Gastroesophageal sphincter (tissue), 4 donors: ENCODE data around the gene SCGB3A1. TPM values are rescaled to one million over a fixed set of nuclear protein-coding genes. Genes with fewer than 3 reads are reported as not detected.

Experiments
- ATAC-seq: fragments of 150-250 bp; one replicate; pipeline ENCODE4 v1.9.1; 2016; ENCODE audit warnings: mild to moderate bottlenecking, moderate library complexity
- H3K27ac ChIP-seq, 4 donors: fragments of 200-600 bp; sonication (generic) in 3 of 4; 1 replicate in 3 of 4; 2 replicates in 1 of 4; pipeline ENCODE4 v1.5.1; 2016 to 2019
- H3K27me3 ChIP-seq: fragments of 200-600 bp; sonication (generic); one replicate; pipeline ENCODE4 v1.5.1; 2019
- H3K36me3 ChIP-seq, 2 donors: fragments of 200-600 bp; sonication (generic); one replicate each; pipeline ENCODE4 v1.5.1; 2019; ENCODE audit warnings: control low read depth in 1 of 2
- H3K4me1 ChIP-seq, 3 donors: fragments of 200-600 bp; sonication (generic); 1 replicate in 2 of 3; 2 replicates in 1 of 3; pipeline ENCODE4 v1.5.1; 2016 to 2019; ENCODE audit warnings: control low read depth in 2 of 3
- H3K4me3 ChIP-seq, 2 donors: fragments of 200-600 bp; sonication (generic); one replicate each; pipeline ENCODE4 v1.5.1; 2019; ENCODE audit warnings: mild to moderate bottlenecking in 1 of 2, moderate library complexity in 1 of 2
- H3K9me3 ChIP-seq, 3 donors: fragments of 200-600 bp; sonication (generic); one replicate each; pipeline ENCODE4 v1.5.1; 2017 to 2019; ENCODE audit warnings: control low read depth in 2 of 3
- EP300 ChIP-seq: sonication (generic); formaldehyde crosslinking; IDR thresholded peaks from one replicate; pipeline ENCODE4 v1.6.1; 2017; ENCODE audit warnings: antibody characterized with exemption, mild to moderate bottlenecking
- POLR2A ChIP-seq, 2 donors: fragments of 450-650 bp; IDR thresholded peaks; one replicate each; pipeline ENCODE4 v1.6.1; 2017; ENCODE audit warnings: antibody characterized with exemption in 2 of 2, mild to moderate bottlenecking in 2 of 2, moderate library complexity in 1 of 2
- POLR2AphosphoS5 ChIP-seq: sonication (generic); formaldehyde crosslinking; IDR thresholded peaks from one replicate; pipeline ENCODE4 v1.6.1; 2017; ENCODE audit warnings: antibody characterized with exemption
- WGBS, 2 donors: methylation state at CpG; one replicate each; pipeline ENCODE4 v1.1.5; 2018; ENCODE audit warnings: low coverage in 1 of 2; 5-methylcytosine and 5-hydroxymethylcytosine counted together
- total RNA-seq, 4 donors: library from RNA; depleted of rRNA; stranded (reverse); fragments of >200 nt; gene quantifications; one replicate each; pipeline ENCODE4 v1.1.0, GENCODE V29; 2016
- TF ChIP-seq, protein P1 (sequence below), 4 experiments: fragments of 200-600 bp in 2 of 4; fragments of 450-650 bp in 2 of 4; sonication (generic) in 1 of 4; IDR thresholded peaks; one replicate each; pipeline ENCODE4 v1.5.1; 2017 to 2019; ENCODE audit warnings: antibody characterized with exemption in 4 of 4, mild to moderate bottlenecking in 2 of 4, moderate library complexity in 2 of 4

Gene SCGB3A1
- total RNA-seq, 4 donors from 2014 or later: 78.4 TPM; not detected in 3

DNA sequence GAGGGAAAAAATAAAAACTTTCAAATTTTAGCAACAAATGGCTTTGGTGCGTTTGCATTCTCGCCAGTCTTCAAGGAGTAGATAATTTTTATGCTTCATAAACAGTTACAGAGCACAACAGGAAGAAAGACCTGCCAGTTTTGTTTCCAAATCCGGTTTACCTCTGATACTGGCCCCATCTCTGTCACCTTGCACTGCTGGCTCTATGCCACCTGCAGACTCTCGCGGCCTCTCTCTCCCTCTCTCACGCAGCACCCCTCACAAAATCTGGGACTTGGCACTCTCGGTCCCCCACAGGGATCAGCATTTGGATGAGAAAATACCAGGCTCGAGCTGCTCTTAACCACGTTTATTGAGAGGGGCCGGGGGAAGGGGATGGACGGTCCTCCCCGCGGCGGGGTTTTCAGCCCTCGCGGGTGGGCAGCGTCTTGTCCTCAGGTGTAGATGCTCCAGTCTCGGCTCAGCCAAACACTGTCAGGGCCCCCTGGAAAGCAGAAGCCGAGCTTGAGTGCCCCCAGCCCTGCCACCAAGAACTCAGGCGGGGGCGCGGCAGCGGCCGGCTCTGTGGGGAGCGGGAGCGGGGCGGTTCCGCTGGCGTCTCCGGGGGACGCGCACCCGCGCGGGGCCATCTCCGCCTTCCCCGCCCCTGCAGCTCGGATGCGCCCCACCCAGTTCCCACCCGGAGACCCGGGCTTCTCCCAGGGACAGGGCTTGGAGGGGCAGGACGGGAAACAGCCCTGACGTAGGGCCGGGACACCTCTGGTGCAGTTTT, 1.3 kb downstream of the SCGB3A1 start:
- WGBS, 2 donors: 0 to 14% methylated on average over 5 to 11 of the region's 44 CpGs
- H3K27me3 ChIP-seq: peaks cover 64% of the 10 kb centered on the region
- H3K4me3 ChIP-seq: peak overlapping the region in 1 of 2 donors; percentile 30
- no peak overlapping the region for H3K27ac ChIP-seq
- H3K36me3 ChIP-seq: no peaks in the 10 kb centered on the region
- peaks cover 0 to 8% (median 0%) of the 10 kb centered on the region in 3 donors for H3K9me3 ChIP-seq
- ATAC-seq: no peak
- peaks cover 0 to 21% (median 0%) of the 10 kb centered on the region in 3 donors for H3K4me1 ChIP-seq
- TF ChIP-seq POLR2AphosphoS5 (no peak), POLR2A (IDR thresholded peaks at IDR 0.05) (no peak)
- TF ChIP-seq, protein P1, sequence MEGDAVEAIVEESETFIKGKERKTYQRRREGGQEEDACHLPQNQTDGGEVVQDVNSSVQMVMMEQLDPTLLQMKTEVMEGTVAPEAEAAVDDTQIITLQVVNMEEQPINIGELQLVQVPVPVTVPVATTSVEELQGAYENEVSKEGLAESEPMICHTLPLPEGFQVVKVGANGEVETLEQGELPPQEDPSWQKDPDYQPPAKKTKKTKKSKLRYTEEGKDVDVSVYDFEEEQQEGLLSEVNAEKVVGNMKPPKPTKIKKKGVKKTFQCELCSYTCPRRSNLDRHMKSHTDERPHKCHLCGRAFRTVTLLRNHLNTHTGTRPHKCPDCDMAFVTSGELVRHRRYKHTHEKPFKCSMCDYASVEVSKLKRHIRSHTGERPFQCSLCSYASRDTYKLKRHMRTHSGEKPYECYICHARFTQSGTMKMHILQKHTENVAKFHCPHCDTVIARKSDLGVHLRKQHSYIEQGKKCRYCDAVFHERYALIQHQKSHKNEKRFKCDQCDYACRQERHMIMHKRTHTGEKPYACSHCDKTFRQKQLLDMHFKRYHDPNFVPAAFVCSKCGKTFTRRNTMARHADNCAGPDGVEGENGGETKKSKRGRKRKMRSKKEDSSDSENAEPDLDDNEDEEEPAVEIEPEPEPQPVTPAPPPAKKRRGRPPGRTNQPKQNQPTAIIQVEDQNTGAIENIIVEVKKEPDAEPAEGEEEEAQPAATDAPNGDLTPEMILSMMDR (IDR thresholded peaks at IDR 0.05): no peak

DNA sequence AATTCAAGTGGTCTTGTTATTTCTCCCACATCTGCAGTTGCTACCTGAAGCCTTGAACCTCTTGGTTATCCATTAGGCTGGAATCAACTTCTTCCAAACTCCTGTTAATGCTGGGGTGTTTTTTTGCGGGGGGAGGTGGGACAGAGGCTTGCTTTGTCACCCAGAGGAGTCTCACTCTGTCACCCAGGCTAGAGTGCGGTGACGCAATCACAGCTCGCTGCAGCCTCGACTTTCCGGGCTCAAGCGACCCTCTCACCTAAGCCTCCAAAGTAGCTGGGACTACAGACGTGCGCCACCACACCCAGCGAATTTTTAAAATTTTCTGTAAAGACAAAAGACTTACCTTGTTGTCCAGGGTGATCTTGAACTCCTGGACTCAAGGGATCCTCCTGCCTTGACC, 4.4 kb downstream of the SCGB3A1 start:
- Histone ChIP-seq H3K27me3 (peaks cover 37% of the 10 kb centered on the region), H3K27ac (no peak overlapping the region), H3K4me1 (peaks cover 0 to 21% (median 0%) of the 10 kb centered on the region in 3 donors), H3K36me3 (no peaks in the 10 kb centered on the region), H3K9me3 (peaks cover 0 to 17% (median 0%) of the 10 kb centered on the region in 3 donors), H3K4me3 (no peak overlapping the region)
- TF ChIP-seq POLR2A (IDR thresholded peaks at IDR 0.05): no peak
- TF ChIP-seq, protein P1 (IDR thresholded peaks at IDR 0.05): no peak
- TF ChIP-seq POLR2AphosphoS5: no peak
- no peak for TF ChIP-seq EP300
- WGBS, 2 donors: 85% methylated on average over 4 of the region's 10 CpGs; no CpG with 5 or more reads in 1 of the 2 donors
- no peak for ATAC-seq

DNA sequence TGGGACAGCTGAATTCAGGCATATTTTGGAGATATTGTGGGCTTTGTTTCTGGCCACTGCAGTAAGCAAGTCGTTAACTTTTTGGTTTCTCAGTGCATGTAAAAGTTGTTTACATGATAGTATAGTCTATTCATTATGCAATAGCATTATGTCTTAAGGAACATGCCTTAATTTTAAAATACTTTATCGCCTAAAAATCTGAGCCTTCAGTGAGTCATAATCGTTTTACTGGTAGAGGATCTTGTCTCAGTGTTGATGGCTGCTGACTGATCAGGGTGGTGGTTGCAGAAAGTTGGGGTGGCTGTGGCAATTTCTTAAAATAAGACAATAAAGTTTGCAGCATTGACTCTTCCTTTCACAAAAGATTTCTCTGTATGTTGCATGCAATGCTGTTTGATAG, 5.1 kb downstream of the SCGB3A1 start:
- H3K9me3 ChIP-seq: peaks cover 0 to 17% (median 0%) of the 10 kb centered on the region in 3 donors
- peaks cover 0 to 14% (median 0%) of the 10 kb centered on the region in 3 donors for H3K4me1 ChIP-seq
- H3K36me3 ChIP-seq: no peaks in the 10 kb centered on the region
- peaks cover 30% of the 10 kb centered on the region for H3K27me3 ChIP-seq
- no peak overlapping the region for H3K27ac ChIP-seq
- no peak for TF ChIP-seq EP300
- TF ChIP-seq POLR2A (IDR thresholded peaks at IDR 0.05): no peak
- TF ChIP-seq, protein P1 (IDR thresholded peaks at IDR 0.05): no peak
- no peak for TF ChIP-seq POLR2AphosphoS5
- no peak for ATAC-seq
- WGBS, 2 donors: 87 to 95% methylated on average over 3 of the region's 3 CpGs
- no peak overlapping the region for H3K4me3 ChIP-seq

DNA sequence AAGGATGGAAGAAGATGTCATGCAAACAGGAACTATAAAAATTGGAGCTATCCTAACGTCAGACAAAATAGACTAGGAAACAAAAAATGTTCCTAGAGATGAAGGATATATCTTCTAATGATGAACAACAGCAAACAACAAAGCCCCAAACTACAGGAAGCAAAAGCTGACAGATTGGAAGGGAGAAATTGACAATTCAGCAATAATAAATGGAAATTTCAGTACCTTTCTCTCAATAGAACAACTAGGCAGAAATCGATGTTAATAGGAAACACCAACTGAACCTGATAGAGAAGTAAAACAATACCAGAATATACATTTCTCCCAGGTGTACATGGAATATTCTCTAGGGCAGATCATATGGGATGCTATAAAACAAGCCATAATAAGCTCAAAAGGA, 7.6 kb downstream of the SCGB3A1 start:
- Histone ChIP-seq H3K27me3 (peaks cover 6% of the 10 kb centered on the region), H3K27ac (no peak overlapping the region), H3K9me3 (peaks cover 0 to 17% (median 0%) of the 10 kb centered on the region in 3 donors), H3K36me3 (no peaks in the 10 kb centered on the region), H3K4me1 (no peaks in the 10 kb centered on the region), H3K4me3 (no peak overlapping the region)
- no peak for TF ChIP-seq POLR2A (IDR thresholded peaks at IDR 0.05)
- no peak for TF ChIP-seq EP300
- 63 to 67% methylated on average over 2 of the region's 2 CpGs for WGBS, 2 donors
- ATAC-seq: no peak

DNA sequence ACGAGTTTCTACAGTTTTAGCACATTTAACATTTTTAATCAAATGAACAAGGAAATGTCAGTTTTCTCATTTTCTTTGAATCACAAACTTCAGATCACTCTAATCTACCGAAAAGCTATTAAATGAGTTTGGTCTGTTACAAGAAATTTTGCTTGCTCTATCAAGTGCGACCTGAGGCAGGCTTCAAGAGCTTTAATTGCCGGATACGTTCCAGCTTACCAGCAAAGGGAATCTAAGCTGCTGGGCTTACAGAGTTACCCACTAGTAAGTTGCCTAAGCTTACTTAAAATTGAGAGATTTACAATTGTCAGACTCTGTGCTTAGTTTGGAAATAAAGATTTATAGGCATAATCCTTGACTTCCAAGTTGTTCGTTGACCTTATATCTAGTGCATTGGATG, 10.6 kb downstream of the SCGB3A1 start:
- peaks cover 0 to 16% (median 0%) of the 10 kb centered on the region in 3 donors for H3K9me3 ChIP-seq
- no peak for TF ChIP-seq EP300
- no peak for TF ChIP-seq POLR2A (IDR thresholded peaks at IDR 0.05)
- TF ChIP-seq, protein P1 (IDR thresholded peaks at IDR 0.05): no peak
- TF ChIP-seq POLR2AphosphoS5: no peak
- no peak for ATAC-seq
- H3K27ac ChIP-seq: no peak overlapping the region
- 82 to 85% methylated on average over 5 to 6 of the region's 6 CpGs for WGBS, 2 donors
- H3K36me3 ChIP-seq: peaks cover 0 to 17% of the 10 kb centered on the region in 2 donors
- H3K27me3 ChIP-seq: no peaks in the 10 kb centered on the region
- H3K4me3 ChIP-seq: no peak overlapping the region
- H3K4me1 ChIP-seq: no peaks in the 10 kb centered on the region
